DOHH2 (cell line): ENCODE measurements around the gene KLHDC8A.

ENCODE experiments used
- H3F3A ChIP-seq: fragments of 200-600 bp; sonication (generic), shearing (Covaris generic); 2 replicates; pipeline ENCODE4 v1.6.0; 2016; ENCODE audit warnings: antibody characterized with exemption, mild to moderate bottlenecking; ENCODE audit not compliant: control insufficient read depth, insufficient read depth
- H3K27ac ChIP-seq: fragments of 200-600 bp; sonication (generic); 2 replicates; pipeline ENCODE4 v1.5.1; 2014; ENCODE audit warnings: low read depth, mild to moderate bottlenecking, low read length, moderate library complexity
- H3K27me3 ChIP-seq: fragments of 200-600 bp; sonication (generic); 2 replicates; pipeline ENCODE4 v1.6.1; 2014; ENCODE audit warnings: mild to moderate bottlenecking, low read length, mixed read lengths; ENCODE audit not compliant: control insufficient read depth
- H3K36me3 ChIP-seq: fragments of 200-600 bp; sonication (generic); 2 replicates; pipeline ENCODE4 v1.6.1; 2014; ENCODE audit warnings: mild to moderate bottlenecking, low read length, moderate library complexity, mixed read lengths; ENCODE audit not compliant: control insufficient read depth
- H3K4me1 ChIP-seq: fragments of 200-600 bp; sonication (generic); 2 replicates; pipeline ENCODE4 v1.6.1; 2014; ENCODE audit warnings: mild to moderate bottlenecking, low read length, mixed read lengths; ENCODE audit not compliant: control insufficient read depth
- H3K4me2 ChIP-seq: fragments of 200-600 bp; sonication (generic); 2 replicates; pipeline ENCODE4 v1.6.0; 2014; ENCODE audit warnings: mild to moderate bottlenecking, low read length, moderate library complexity
- H3K4me3 ChIP-seq: fragments of 200-600 bp; sonication (generic); 2 replicates; pipeline ENCODE4 v1.5.1; 2014; ENCODE audit warnings: mild to moderate bottlenecking, low read length, mixed read lengths
- H3K79me2 ChIP-seq: fragments of 200-600 bp; sonication (generic); 2 replicates; pipeline ENCODE4 v1.6.1; 2014; ENCODE audit warnings: mild to moderate bottlenecking, low read length, mixed read lengths; ENCODE audit not compliant: control insufficient read depth
- H3K9me2 ChIP-seq: fragments of 200-600 bp; sonication (generic); replicated peaks from 2 replicates; pipeline ENCODE4 v1.6.1; 2014; ENCODE audit warnings: mild to moderate bottlenecking, low read length, mixed read lengths; ENCODE audit not compliant: control insufficient read depth
- H3K9me3 ChIP-seq: fragments of 200-600 bp; sonication (generic); 2 replicates; pipeline ENCODE4 v1.6.1; 2014; ENCODE audit warnings: antibody characterized with exemption, low read length, mixed read lengths; ENCODE audit not compliant: control insufficient read depth, insufficient read depth
- H4K20me1 ChIP-seq: fragments of 200-600 bp; sonication (generic); 2 replicates; pipeline ENCODE4 v1.6.0; 2014; ENCODE audit warnings: low read depth, mild to moderate bottlenecking, antibody characterized with exemption, low read length, moderate library complexity; ENCODE audit not compliant: control insufficient read depth, insufficient read depth
- EZH2phosphoT487 ChIP-seq: fragments of 200-600 bp; sonication (generic); IDR thresholded peaks from 2 replicates; pipeline ENCODE4 v1.6.1; 2017; ENCODE audit warnings: borderline replicate concordance, mild to moderate bottlenecking, antibody characterized with exemption, low read length, moderate library complexity, mixed read lengths
- TF ChIP-seq, protein P1 (sequence below): fragments of 200-600 bp; sonication (generic); IDR thresholded peaks from one replicate; pipeline ENCODE4 v1.5.1; 2014; ENCODE audit warnings: antibody characterized with exemption, mild to moderate bottlenecking, low read depth, low read length; ENCODE audit not compliant: poor library complexity, severe bottlenecking

Gene KLHDC8A

DNA sequence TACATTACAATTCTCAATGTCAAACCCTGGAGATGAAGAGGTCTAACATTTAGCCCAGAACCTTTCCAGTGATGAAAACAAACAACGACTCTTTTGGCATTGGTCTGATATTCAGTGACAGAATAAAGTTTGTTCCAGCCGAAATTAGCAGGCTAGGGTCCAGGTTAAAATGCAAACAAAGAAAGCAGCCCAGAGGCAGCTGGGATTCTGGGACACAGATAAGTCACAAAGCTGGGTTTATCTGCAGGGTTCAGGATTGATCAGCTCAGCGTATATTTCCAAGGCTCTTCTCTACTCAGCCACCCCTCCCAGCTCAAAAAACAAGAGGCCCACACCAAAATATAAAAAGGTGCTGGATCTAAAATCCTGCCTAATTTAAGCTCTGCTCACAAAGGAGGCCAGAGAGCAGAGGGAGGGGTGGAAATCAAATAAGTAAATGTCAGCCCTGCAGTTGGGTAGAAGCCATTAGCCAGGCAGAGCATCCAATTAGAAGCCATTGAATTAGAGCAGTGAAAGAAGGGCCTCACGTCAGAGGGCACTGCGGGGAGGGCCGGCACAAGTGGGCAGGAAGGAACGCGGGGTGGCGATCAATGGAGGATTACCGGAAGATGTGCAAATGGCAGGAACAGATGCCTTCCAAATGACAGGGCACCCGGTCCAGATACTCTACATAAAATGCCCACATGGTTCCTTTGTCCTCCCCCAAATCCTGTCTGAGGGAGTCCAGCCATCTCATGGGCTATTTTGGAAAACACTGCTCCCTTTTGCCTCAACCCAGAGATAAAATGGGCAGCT, 3.2 kb upstream of the KLHDC8A start:
- no peaks in the 10 kb centered on the region for H3K9me3 ChIP-seq
- no peak overlapping the region for H3K4me2 ChIP-seq
- no peaks in the 10 kb centered on the region for H3F3A ChIP-seq
- no peak overlapping the region for H3K27ac ChIP-seq
- no peaks in the 10 kb centered on the region for H3K9me2 ChIP-seq
- no peaks in the 10 kb centered on the region for H4K20me1 ChIP-seq
- no peak overlapping the region for H3K4me3 ChIP-seq
- H3K4me1 ChIP-seq = no peaks in the 10 kb centered on the region
- H3K27me3 ChIP-seq = peaks cover 41% of the 10 kb centered on the region
- no peaks in the 10 kb centered on the region for H3K36me3 ChIP-seq
- no peaks in the 10 kb centered on the region for H3K79me2 ChIP-seq
- TF ChIP-seq, protein P1, sequence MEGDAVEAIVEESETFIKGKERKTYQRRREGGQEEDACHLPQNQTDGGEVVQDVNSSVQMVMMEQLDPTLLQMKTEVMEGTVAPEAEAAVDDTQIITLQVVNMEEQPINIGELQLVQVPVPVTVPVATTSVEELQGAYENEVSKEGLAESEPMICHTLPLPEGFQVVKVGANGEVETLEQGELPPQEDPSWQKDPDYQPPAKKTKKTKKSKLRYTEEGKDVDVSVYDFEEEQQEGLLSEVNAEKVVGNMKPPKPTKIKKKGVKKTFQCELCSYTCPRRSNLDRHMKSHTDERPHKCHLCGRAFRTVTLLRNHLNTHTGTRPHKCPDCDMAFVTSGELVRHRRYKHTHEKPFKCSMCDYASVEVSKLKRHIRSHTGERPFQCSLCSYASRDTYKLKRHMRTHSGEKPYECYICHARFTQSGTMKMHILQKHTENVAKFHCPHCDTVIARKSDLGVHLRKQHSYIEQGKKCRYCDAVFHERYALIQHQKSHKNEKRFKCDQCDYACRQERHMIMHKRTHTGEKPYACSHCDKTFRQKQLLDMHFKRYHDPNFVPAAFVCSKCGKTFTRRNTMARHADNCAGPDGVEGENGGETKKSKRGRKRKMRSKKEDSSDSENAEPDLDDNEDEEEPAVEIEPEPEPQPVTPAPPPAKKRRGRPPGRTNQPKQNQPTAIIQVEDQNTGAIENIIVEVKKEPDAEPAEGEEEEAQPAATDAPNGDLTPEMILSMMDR = no peak
- TF ChIP-seq EZH2phosphoT487 = no peak

DNA sequence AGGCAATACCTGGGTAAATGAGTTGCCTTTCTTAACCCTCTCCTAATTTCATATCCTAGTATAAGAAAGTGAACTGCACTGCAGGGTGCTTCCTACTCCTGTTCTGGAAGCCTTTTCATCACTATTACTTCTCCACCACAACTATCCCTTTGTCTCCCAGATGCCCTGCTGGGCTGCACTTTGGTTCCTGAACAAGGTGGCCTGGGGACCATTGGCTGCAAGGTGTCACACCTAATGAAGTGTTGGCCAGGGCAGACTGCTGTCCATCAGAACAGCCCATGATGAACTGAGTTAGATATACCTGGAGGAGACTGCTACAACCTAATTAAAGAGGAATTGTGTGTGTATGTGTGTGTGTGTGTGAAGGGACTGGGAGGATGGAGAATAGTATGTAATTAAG, 1.9 kb upstream of the KLHDC8A start:
- H3K27ac ChIP-seq = no peak overlapping the region

DNA sequence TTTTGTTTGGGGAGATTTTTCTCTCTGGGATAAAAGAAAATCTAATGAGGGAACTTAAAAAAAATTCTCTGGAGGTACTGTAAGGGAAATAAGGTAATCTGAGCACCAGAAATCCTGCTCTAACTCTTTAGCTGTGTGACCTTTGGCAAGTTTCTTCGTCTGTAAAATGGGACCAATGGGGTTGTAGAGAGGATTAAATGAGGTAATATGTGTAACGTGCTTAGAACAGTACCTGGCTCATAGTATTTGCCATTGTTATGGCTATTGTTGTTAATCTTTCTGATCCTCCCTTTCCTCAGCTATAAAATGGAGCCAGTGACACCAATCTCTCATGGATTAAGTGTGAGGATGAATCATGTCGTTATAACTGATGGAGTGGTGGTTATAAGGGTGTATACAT, 845 bp upstream of the KLHDC8A start:
- no peaks in the 10 kb centered on the region for H3K9me3 ChIP-seq
- H3K4me3 ChIP-seq = no peak overlapping the region
- no peaks in the 10 kb centered on the region for H3K79me2 ChIP-seq
- H4K20me1 ChIP-seq = no peaks in the 10 kb centered on the region
- H3K9me2 ChIP-seq = no peaks in the 10 kb centered on the region
- H3K36me3 ChIP-seq = no peaks in the 10 kb centered on the region
- no peaks in the 10 kb centered on the region for H3F3A ChIP-seq
- TF ChIP-seq, protein P1 = no peak
- no peak for TF ChIP-seq EZH2phosphoT487
- no peak overlapping the region for H3K27ac ChIP-seq
- no peaks in the 10 kb centered on the region for H3K4me1 ChIP-seq
- peaks cover 35% of the 10 kb centered on the region for H3K27me3 ChIP-seq
- H3K4me2 ChIP-seq = no peak overlapping the region

More for the DNA sequence above, 1.9 kb upstream of the KLHDC8A start:
- no peak overlapping the region for H3K4me2 ChIP-seq
- no peaks in the 10 kb centered on the region for H3K36me3 ChIP-seq
- H3K9me2 ChIP-seq = no peaks in the 10 kb centered on the region
- H3K4me1 ChIP-seq = no peaks in the 10 kb centered on the region
- no peaks in the 10 kb centered on the region for H3K79me2 ChIP-seq
- H3K27me3 ChIP-seq = peaks cover 43% of the 10 kb centered on the region
- no peaks in the 10 kb centered on the region for H3F3A ChIP-seq
- no peaks in the 10 kb centered on the region for H4K20me1 ChIP-seq
- TF ChIP-seq, protein P1 = no peak
- no peak for TF ChIP-seq EZH2phosphoT487
- no peaks in the 10 kb centered on the region for H3K9me3 ChIP-seq
- no peak overlapping the region for H3K4me3 ChIP-seq
